Stromal cell of bone marrow (primary cell): ENCODE results near the gene SHISAL2B.
A peak's percentile ranks its signal among the peaks of the same experiment; 100 is the strongest.
"Not testable (repeated sequence)": the region's sequence is repeated elsewhere in the genome, so short reads cannot be mapped to it uniquely, and the experiment has no call there.

ENCODE experiments used
- DNase-seq: peaks from one replicate; pipeline ENCODE4 v3.0.0-alpha.2; 2012; ENCODE audit warnings: low read depth

The SHISAL2B gene

GRCh38 chr5:64690417-64691151 lies at the start of gene SHISAL2B:
Gene SHISAL2B, plus strand, starts transcription at chr5:64690503. Its CDS starts 121 bp downstream, at chr5:64690624.
- DNase-seq = no peak

- DNase-seq = no peak
Observed at GRCh38 chr5:64644831-64645230, 45.5 kb upstream of the SHISAL2B start.

GRCh38 chr5:64646169-64646568 lies 44.1 kb upstream of the SHISAL2B start:
- no peak for DNase-seq

- no peak for DNase-seq
Observed at GRCh38 chr5:64649512-64649911, 40.8 kb upstream of the SHISAL2B start.

- DNase-seq = peak; percentile 45
Observed at GRCh38 chr5:64653766-64654560, 36.3 kb upstream of the SHISAL2B start.

- DNase-seq = no peak
Observed at GRCh38 chr5:64654561-64654938, 35.8 kb upstream of the SHISAL2B start.

- no peak for DNase-seq
Observed at GRCh38 chr5:64655596-64655995, 34.7 kb upstream of the SHISAL2B start.

- DNase-seq = no peak
Observed at GRCh38 chr5:64659289-64659688, 31.0 kb upstream of the SHISAL2B start.

- DNase-seq = peak; percentile 48
Observed at GRCh38 chr5:64663181-64663580, 27.1 kb upstream of the SHISAL2B start.

- DNase-seq = no peak
Observed at GRCh38 chr5:64665243-64665642, 25.1 kb upstream of the SHISAL2B start.

- no peak for DNase-seq
Observed at GRCh38 chr5:64666078-64666477, 24.2 kb upstream of the SHISAL2B start.

- DNase-seq = no peak
Observed at GRCh38 chr5:64667068-64667467, 23.2 kb upstream of the SHISAL2B start.

- no peak for DNase-seq
Observed at GRCh38 chr5:64670277-64670676, 20.0 kb upstream of the SHISAL2B start.

- no peak for DNase-seq
Observed at GRCh38 chr5:64671678-64672077, 18.6 kb upstream of the SHISAL2B start.

- DNase-seq = no peak
Observed at GRCh38 chr5:64678374-64678773, 11.9 kb upstream of the SHISAL2B start.

- no peak for DNase-seq
Observed at GRCh38 chr5:64680289-64680688, 10.0 kb upstream of the SHISAL2B start.

- no peak for DNase-seq
Observed at GRCh38 chr5:64682608-64683007, 7.7 kb upstream of the SHISAL2B start.

- no peak for DNase-seq
Observed at GRCh38 chr5:64685866-64686265, 4.4 kb upstream of the SHISAL2B start.

GRCh38 chr5:64688391-64688790 lies 1.9 kb upstream of the SHISAL2B start:
- no peak for DNase-seq

- DNase-seq = no peak
Observed at GRCh38 chr5:64688965-64689364, 1.3 kb upstream of the SHISAL2B start.

GRCh38 chr5:64690104-64690416 lies 243 bp upstream of the SHISAL2B start:
- DNase-seq = no peak

GRCh38 chr5:64691291-64691690 lies 988 bp downstream of the SHISAL2B start:
- no peak for DNase-seq

GRCh38 chr5:64693636-64694035 lies 3.3 kb downstream of the SHISAL2B start:
- no peak for DNase-seq

- not testable (repeated sequence) for DNase-seq
Observed at GRCh38 chr5:64696414-64696813, 6.1 kb downstream of the SHISAL2B start.
